Endothelial cell of umbilical vein (primary cell): ENCODE measurements around the gene RNF213. TPM values are rescaled to one million over a fixed set of nuclear protein-coding genes. Genes with fewer than 3 reads are reported as not detected.

Experiments used
- BruUV-seq: library from RNA; stranded (reverse); fragments of 400-500 nt; replicated peaks from 2 replicates; lab custom pipeline; 2021; lab: Mats Ljungman, UMichigan
- CTCF ChIA-PET: fragments of 300-600, 350-600 bp; sonication (Branson Sonifier 250); formaldehyde crosslinking; loops from one replicate; lab custom pipeline; 2021; ENCODE audit warnings: antibody characterized with exemption, inconsistent platforms; lab: Charles Lee
- POLR2A ChIA-PET: fragments of 300-600, 350-600 bp; sonication (Branson Sonifier 250); formaldehyde crosslinking; loops from one replicate; lab custom pipeline; 2021; ENCODE audit warnings: antibody characterized with exemption, inconsistent platforms; lab: Charles Lee
- DNase-seq: peaks from one replicate; pipeline ENCODE4 v3.0.0-alpha.2; 2011; ENCODE audit warnings: low read depth, low spot score
- FAIRE-seq: peaks from 2 replicates; lab custom pipeline; 2011; peaks lifted over from hg19 to GRCh38; lab: Jason Lieb, UNC
- H2AFZ ChIP-seq: 2 replicates; pipeline ENCODE4 v1.6.0; 2012; ENCODE audit warnings: low read depth, low read length, control low read depth, inconsistent platforms
- H3K27ac ChIP-seq: 2 replicates; pipeline ENCODE4 v1.5.1; 2011; ENCODE audit warnings: low read depth, mild to moderate bottlenecking, control low read depth, low read length, moderate library complexity; ENCODE audit not compliant: insufficient read depth
- H3K27me3 ChIP-seq, 2 experiments: 2 replicates each; pipeline versions ENCODE4 v1.6.0 to v1.6.1; 2011; ENCODE audit warnings: low read length in 2 of 2, mixed read lengths in 1 of 2; ENCODE audit not compliant: control insufficient read depth in 2 of 2, insufficient read depth in 2 of 2
- H3K36me3 ChIP-seq, 2 experiments: 2 replicates in 1 of 2; 3 replicates in 1 of 2; pipeline ENCODE4 v1.5.1; 2011; ENCODE audit warnings: low read length in 2 of 2, mild to moderate bottlenecking in 1 of 2, moderate library complexity in 1 of 2; ENCODE audit not compliant: control insufficient read depth in 2 of 2, insufficient read depth in 2 of 2; ENCODE audit errors: extremely low read depth in 1 of 2
- H3K4me1 ChIP-seq: 3 replicates; pipeline ENCODE4 v1.5.1; 2011; ENCODE audit warnings: mild to moderate bottlenecking, low read length; ENCODE audit not compliant: control insufficient read depth, insufficient read depth; ENCODE audit errors: extremely low read depth
- H3K4me2 ChIP-seq: 2 replicates; pipeline ENCODE4 v1.6.1; 2011; ENCODE audit warnings: low read length, control low read depth, mixed read lengths; ENCODE audit not compliant: insufficient read depth
- H3K4me3 ChIP-seq, 3 experiments: fragments of 200-600 bp in 1 of 3; sonication (generic), shearing (Covaris generic) in 1 of 3; replicated peaks in 1 of 3; 2 replicates each; pipeline ENCODE4 v1.5.1; 2011 to 2016; ENCODE audit warnings: control low read depth in 3 of 3, low read length in 3 of 3, mild to moderate bottlenecking in 2 of 3, inconsistent platforms in 1 of 3, low read depth in 1 of 3, moderate library complexity in 1 of 3; ENCODE audit not compliant: insufficient read depth in 1 of 3
- H3K79me2 ChIP-seq: 2 replicates; pipeline ENCODE4 v1.6.0; 2012; ENCODE audit warnings: low read length, inconsistent platforms; ENCODE audit not compliant: control insufficient read depth, insufficient read depth
- H3K9ac ChIP-seq: replicated peaks from 2 replicates; pipeline ENCODE3; 2011; ENCODE audit warnings: low read length, control low read depth; ENCODE audit not compliant: insufficient read depth; ENCODE audit errors: extremely low read depth
- H3K9me1 ChIP-seq: replicated peaks from 3 replicates; pipeline ENCODE4 v1.6.0; 2011; ENCODE audit warnings: mild to moderate bottlenecking, low read length; ENCODE audit not compliant: control insufficient read depth, insufficient read depth; ENCODE audit errors: extremely low read depth
- H3K9me3 ChIP-seq: replicated peaks from 2 replicates; pipeline ENCODE4 v1.5.1; 2012; ENCODE audit warnings: low read length, inconsistent platforms; ENCODE audit not compliant: control insufficient read depth, insufficient read depth
- H4K20me1 ChIP-seq: replicated peaks from 2 replicates; pipeline ENCODE3; 2011; ENCODE audit warnings: mild to moderate bottlenecking, low read length; ENCODE audit not compliant: control insufficient read depth, insufficient read depth; ENCODE audit errors: extremely low read depth
- EZH2 ChIP-seq: IDR thresholded peaks from 2 replicates; pipeline ENCODE4 v1.6.1; 2012; ENCODE audit warnings: borderline replicate concordance, low read depth, mild to moderate bottlenecking, moderate library complexity, low read length, inconsistent platforms; ENCODE audit not compliant: severe bottlenecking
- FOS ChIP-seq: IDR thresholded peaks from 2 replicates; pipeline ENCODE4 v1.6.1; 2011; ENCODE audit warnings: mild to moderate bottlenecking, low read length, moderate library complexity, borderline replicate concordance; ENCODE audit not compliant: insufficient read depth
- GATA2 ChIP-seq: IDR thresholded peaks from 2 replicates; pipeline ENCODE4 v1.7.0; 2011; ENCODE audit warnings: low read depth, mild to moderate bottlenecking, moderate library complexity, mixed read lengths, low read length; ENCODE audit not compliant: insufficient read length, insufficient read depth
- JUN ChIP-seq: IDR thresholded peaks from 2 replicates; pipeline ENCODE4 v1.6.1; 2011; ENCODE audit warnings: borderline replicate concordance, low read depth; ENCODE audit not compliant: insufficient read length, insufficient read depth
- MYC ChIP-seq: IDR thresholded peaks from one replicate; pipeline ENCODE4 v1.6.1; 2011; ENCODE audit warnings: mild to moderate bottlenecking, low read depth, low read length
- POLR2A ChIP-seq: IDR thresholded peaks from 2 replicates; pipeline ENCODE4 v1.6.1; 2012; ENCODE audit warnings: low read depth, mild to moderate bottlenecking, control low read depth, low read length
- POLR2AphosphoS5 ChIP-seq: IDR thresholded peaks from 2 replicates; pipeline ENCODE4 v1.6.1; 2012; ENCODE audit warnings: low read depth, mild to moderate bottlenecking, control low read depth, low read length, moderate library complexity; ENCODE audit not compliant: insufficient read depth
- dilution Hi-C: fragments of 300-500 bp; cut with MboI; formaldehyde crosslinking; loops from one replicate; pipeline ENCODE4 v1.15.0; 2019; ENCODE audit warnings: low sequenced_read_pairs; ENCODE audit not compliant: extremely low pct_ligation_motif_present
- intact Hi-C: fragments of 100-400 bp; cut with micrococcal nuclease; formaldehyde crosslinking; loops from one replicate; pipeline ENCODE4 v1.10.0; 2022
- polyA plus RNA-seq, 4 experiments: library from polyadenylated mRNA; depleted of rRNA in 3 of 4; stranded (reverse) in 3 of 4; unstranded in 1 of 4; fragments of >200 nt; gene quantifications; 2 replicates each; pipeline versions ENCODE4 v1.2.1 to v1.2.3, GENCODE V29; 2011 to 2012; ENCODE audit warnings: missing spikeins in 1 of 4
- total RNA-seq: library from RNA; stranded (reverse); gene quantifications from 2 replicates; pipeline ENCODE4 v1.2.3, GENCODE V29; 2021
- TF ChIP-seq, protein P1 (sequence below): IDR thresholded peaks from 2 replicates; pipeline ENCODE4 v1.6.1; 2011; ENCODE audit not compliant: insufficient read depth, insufficient read length
- TF ChIP-seq, protein P2 (sequence below), 2 donors: IDR thresholded peaks; 1 replicate in 1 of 2; 2 replicates in 1 of 2; pipeline ENCODE4 v1.5.1; 2011; ENCODE audit warnings: low read length in 2 of 2, mild to moderate bottlenecking in 2 of 2, moderate library complexity in 2 of 2, control low read depth in 1 of 2, inconsistent platforms in 1 of 2, low read depth in 1 of 2; ENCODE audit not compliant: insufficient read depth in 1 of 2; ENCODE audit errors: extremely low read depth in 1 of 2

Gene RNF213
- total and polyA plus RNA-seq, 2 donors (not counting 3 experiments of a cell fraction or from before 2014, with no cell fraction given), result 36.5 to 116 TPM

DNA sequence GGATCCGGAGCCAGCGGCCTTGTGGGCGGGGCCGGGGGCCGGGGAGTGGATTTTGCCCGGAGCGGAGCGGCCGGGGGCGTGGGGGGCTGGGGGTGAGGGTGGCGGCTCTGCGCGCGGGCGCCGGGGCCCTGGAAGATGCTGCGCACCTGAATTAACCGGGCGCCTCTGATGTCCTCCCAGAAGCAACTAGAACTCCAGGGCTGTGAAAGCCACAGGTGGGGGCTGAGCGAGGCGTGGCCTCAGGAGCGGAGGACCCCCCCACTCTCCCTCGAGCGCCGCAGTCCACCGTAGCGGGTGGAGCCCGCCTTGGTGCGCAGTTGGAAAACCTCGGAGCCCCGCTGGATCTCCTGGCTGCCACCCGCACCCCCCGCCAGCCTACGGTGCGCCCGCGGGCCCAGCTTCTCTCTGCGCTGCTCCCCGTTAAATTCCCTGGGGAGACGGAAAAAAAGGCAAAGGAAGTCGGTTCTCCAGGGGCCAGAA, 39.9 kb upstream of the RNF213 start:
- dilution Hi-C loops, result no loop called here
- DNase-seq (peak; percentile 14), FAIRE-seq (no peak)
- Histone ChIP-seq H3K27ac (no peak overlapping the region), H3K36me3 (peaks cover 3 to 10% of the 10 kb centered on the region in 2 experiments), H3K4me1 (peaks cover 13% of the 10 kb centered on the region), H3K4me3 (peak overlapping the region; percentile 17 to 83 (median 50)), H3K9me1 (no peaks in the 10 kb centered on the region), H3K27me3 (no peaks in the 10 kb centered on the region), H3K79me2 (peaks cover 11% of the 10 kb centered on the region), H3K4me2 (peak overlapping the region; percentile 69), H3K9ac (peak overlapping the region; percentile 79), H4K20me1 (no peaks in the 10 kb centered on the region), H3K9me3 (no peaks in the 10 kb centered on the region), H2AFZ (peak overlapping the region; percentile 86)
- POLR2A ChIA-PET, result interaction anchor here (0.7 to 1.0 kb wide), 3 partner anchors 9 to 671 kb away, joined by 3 to 4 read pairs (median 4); no protein-coding TSS in a partner anchor
- TF ChIP-seq MYC, result no peak
- no peak for TF ChIP-seq POLR2AphosphoS5
- no peak for TF ChIP-seq FOS
- TF ChIP-seq, protein P1, sequence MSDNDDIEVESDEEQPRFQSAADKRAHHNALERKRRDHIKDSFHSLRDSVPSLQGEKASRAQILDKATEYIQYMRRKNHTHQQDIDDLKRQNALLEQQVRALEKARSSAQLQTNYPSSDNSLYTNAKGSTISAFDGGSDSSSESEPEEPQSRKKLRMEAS, result no peak
- TF ChIP-seq POLR2A, result no peak
- TF ChIP-seq, protein P2, sequence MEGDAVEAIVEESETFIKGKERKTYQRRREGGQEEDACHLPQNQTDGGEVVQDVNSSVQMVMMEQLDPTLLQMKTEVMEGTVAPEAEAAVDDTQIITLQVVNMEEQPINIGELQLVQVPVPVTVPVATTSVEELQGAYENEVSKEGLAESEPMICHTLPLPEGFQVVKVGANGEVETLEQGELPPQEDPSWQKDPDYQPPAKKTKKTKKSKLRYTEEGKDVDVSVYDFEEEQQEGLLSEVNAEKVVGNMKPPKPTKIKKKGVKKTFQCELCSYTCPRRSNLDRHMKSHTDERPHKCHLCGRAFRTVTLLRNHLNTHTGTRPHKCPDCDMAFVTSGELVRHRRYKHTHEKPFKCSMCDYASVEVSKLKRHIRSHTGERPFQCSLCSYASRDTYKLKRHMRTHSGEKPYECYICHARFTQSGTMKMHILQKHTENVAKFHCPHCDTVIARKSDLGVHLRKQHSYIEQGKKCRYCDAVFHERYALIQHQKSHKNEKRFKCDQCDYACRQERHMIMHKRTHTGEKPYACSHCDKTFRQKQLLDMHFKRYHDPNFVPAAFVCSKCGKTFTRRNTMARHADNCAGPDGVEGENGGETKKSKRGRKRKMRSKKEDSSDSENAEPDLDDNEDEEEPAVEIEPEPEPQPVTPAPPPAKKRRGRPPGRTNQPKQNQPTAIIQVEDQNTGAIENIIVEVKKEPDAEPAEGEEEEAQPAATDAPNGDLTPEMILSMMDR (IDR thresholded peaks at IDR 0.05; ENCODE audit: extremely low read depth in 1 of 2, insufficient read depth in 1 of 2, low read depth in 1 of 2, low read length in 2 of 2), result no peak
- TF ChIP-seq EZH2, result no peak
- no peak for TF ChIP-seq GATA2
- TF ChIP-seq JUN, result no peak
- no TSS peak for BruUV-seq
- intact Hi-C loops, result loop anchor here (1.0 kb wide), 1 partner anchor 40 kb away; the partner anchor contains the start of gene RNF213
- CTCF ChIA-PET, result interaction anchor here (0.8 to 2.3 kb wide), 2 partner anchors 25 to 34 kb away, joined by 3 to 8 read pairs; no protein-coding TSS in a partner anchor
